Activated CD4-positive, alpha-beta T cell treated with anti-CD3 and anti-CD28 coated beads for 4 hours (primary cell): ENCODE measurements around the gene CEACAM3.

Source experiments
- DNase-seq, 2 donors: peaks; one replicate each; pipeline ENCODE4 v3.0.0-alpha.2; 2020

Gene CEACAM3

DNA sequence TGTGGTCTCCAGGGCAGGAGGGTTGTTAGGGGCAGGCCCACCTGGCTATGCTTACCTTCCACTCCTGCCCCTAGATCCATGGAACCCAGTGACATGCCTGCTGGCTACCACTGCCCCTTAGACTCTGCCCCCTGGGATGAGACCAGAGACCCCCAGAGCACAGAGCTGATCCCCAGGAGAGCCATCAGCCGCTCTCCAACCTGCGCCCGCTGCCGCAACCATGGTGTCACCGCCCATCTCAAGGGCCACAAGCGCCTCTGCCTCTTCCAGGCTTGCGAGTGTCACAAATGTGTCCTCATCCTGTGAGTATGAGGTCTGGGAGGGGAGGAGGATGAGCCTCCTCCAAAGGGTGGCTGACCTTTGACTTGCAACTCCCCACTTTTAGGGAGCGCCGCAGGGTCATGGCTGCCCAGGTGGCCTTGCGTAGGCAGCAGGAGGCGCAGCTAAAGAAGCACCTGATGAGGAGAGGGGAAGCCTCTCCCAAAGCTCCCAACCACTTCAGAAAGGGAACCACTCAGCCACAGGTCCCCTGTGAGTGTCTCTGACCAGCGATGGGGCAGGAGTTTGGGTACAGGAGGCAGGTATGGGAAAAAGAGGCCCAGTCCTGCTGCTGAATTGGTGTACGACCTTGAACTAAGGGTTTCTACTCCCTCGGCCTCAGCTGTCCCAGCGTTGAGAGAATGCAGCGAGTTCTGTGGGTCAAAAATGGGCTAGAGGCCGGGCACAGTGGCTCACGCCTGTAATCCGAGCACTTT, 51.1 kb downstream of the CEACAM3 start:
- no peak for DNase-seq

DNA sequence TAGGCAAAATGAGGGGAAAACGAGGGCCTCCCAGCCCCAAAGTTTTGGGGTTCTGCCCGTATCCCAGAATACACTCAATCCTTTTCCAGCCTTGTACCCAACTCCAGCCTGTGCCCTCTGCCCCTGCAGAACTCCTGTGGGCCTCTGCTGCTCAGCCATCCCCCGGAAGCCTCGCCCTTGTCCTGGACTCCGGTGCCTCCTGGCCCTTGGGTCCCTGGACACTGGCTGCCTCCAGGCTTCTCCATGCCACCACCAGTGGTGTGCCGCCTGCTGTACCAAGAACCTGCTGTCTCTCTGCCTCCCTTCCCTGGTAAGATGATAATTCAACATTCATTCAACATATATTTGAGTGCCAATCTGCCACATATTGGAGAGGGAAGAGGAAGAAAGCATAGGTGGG, 52.3 kb downstream of the CEACAM3 start:
- no peak for DNase-seq

- no peak for DNase-seq
Measured at GRCh38 chr19:41849067-41849466, 52.7 kb downstream of the CEACAM3 start.

DNA sequence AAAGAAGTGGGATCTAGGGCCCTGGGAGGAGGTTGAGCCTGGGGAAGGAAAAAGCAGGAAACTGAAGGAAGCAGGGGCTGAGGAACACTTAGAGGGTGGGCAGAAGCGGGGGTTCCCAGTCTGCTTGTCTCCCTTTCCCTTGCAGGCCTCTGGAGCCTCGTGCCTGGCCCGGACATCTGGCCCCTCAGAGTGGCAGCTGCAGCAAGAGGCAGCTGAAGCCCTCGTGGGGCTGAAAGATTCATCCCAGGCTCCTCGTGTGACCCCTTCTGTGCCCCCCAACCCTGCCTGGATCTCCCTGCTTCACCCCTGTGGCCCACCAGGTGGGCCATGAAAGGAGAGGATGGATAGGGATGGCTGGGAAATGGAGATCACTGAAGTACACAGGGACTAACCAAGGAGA, 54.0 kb downstream of the CEACAM3 start:
- no peak for DNase-seq

GRCh38 chr19:41851456-41851855, 55.1 kb downstream of the CEACAM3 start:
- DNase-seq = no peak

- DNase-seq = no peak
Measured at GRCh38 chr19:41853344-41853743, 57.0 kb downstream of the CEACAM3 start.

- DNase-seq = no peak
Measured at GRCh38 chr19:41853768-41854167, 57.4 kb downstream of the CEACAM3 start.

GRCh38 chr19:41859213-41859617, 62.8 kb downstream of the CEACAM3 start:
- DNase-seq = no peak

GRCh38 chr19:41859618-41860418, 63.4 kb downstream of the CEACAM3 start, which contains the start of gene RPS19:
RPS19 (plus strand) TSS chr19:41860255; CDS start chr19:41860775, 520 bp downstream.
- DNase-seq = peak; percentile 97 to 99

GRCh38 chr19:41860419-41861115, 64.2 kb downstream of the CEACAM3 start:
- peak; percentile 49 to 56 for DNase-seq
